K562 (cell line): ENCODE data around the gene MED16. TPM values are rescaled to one million over a fixed set of nuclear protein-coding genes. Genes with fewer than 3 reads are reported as not detected.

Experiments used
- SPI1 ChIP-seq: IDR thresholded peaks from 2 replicates; pipeline ENCODE4 v1.6.1; 2011; ENCODE audit warnings: low read depth, low read length, control low read depth, borderline replicate concordance
- polyA plus RNA-seq, 8 experiments: library from polyadenylated mRNA; depleted of rRNA in 4 of 8; stranded (reverse) in 5 of 8; unstranded in 3 of 8; fragments of >200 nt; fragmentation: Nextera tagmentation in 2 of 8; fragmentation: Illumina TruSeq in 1 of 8; extraction: Ambion mirVana in 2 of 8; extraction: Trizol in 1 of 8; gene quantifications; 2 replicates each; pipeline versions ENCODE4 v1.2.1 to v1.2.3, GENCODE V29; 2011 to 2014; ENCODE audit warnings: inconsistent platforms in 1 of 8, missing spikeins in 1 of 8
- total RNA-seq, 7 experiments: library from RNA; depleted of rRNA in 6 of 7; stranded (reverse); fragments of >200 nt in 6 of 7; fragmentation: Illumina TruSeq in 2 of 7; extraction: Trizol in 2 of 7; gene quantifications; 2 replicates each; pipeline versions ENCODE4 v1.2.1 to v1.2.3, GENCODE V29; 2011 to 2021; ENCODE audit warnings: low replicate concordance in 1 of 7
- TF ChIP-seq, protein P1 (sequence below): sonication (generic); IDR thresholded peaks from 2 replicates; pipeline ENCODE4 v1.6.1; 2016
- TF ChIP-seq, protein P2 (sequence below), 2 experiments: fragments of 450-650 bp; IDR thresholded peaks; 2 replicates each; pipeline ENCODE4 v1.6.1; 2016
- TF ChIP-seq, protein P3 (sequence below): fragments of 250-450 bp; sonication (Bioruptor Pico); IDR thresholded peaks from 2 replicates; pipeline ENCODE4 v1.8.0; 2021; ENCODE audit warnings: moderate library complexity, mild to moderate bottlenecking, inconsistent platforms

The MED16 gene
- total and polyA plus RNA-seq, 9 of the 15 experiments (the other 6 are each of a cell fraction or from before 2014, with no cell fraction given), result 0.89 to 59.9 (median 8.6) TPM

- TF ChIP-seq, protein P1, sequence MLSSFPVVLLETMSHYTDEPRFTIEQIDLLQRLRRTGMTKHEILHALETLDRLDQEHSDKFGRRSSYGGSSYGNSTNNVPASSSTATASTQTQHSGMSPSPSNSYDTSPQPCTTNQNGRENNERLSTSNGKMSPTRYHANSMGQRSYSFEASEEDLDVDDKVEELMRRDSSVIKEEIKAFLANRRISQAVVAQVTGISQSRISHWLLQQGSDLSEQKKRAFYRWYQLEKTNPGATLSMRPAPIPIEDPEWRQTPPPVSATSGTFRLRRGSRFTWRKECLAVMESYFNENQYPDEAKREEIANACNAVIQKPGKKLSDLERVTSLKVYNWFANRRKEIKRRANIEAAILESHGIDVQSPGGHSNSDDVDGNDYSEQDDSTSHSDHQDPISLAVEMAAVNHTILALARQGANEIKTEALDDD, result no peak
- TF ChIP-seq SPI1, result no peak
- TF ChIP-seq, protein P2, sequence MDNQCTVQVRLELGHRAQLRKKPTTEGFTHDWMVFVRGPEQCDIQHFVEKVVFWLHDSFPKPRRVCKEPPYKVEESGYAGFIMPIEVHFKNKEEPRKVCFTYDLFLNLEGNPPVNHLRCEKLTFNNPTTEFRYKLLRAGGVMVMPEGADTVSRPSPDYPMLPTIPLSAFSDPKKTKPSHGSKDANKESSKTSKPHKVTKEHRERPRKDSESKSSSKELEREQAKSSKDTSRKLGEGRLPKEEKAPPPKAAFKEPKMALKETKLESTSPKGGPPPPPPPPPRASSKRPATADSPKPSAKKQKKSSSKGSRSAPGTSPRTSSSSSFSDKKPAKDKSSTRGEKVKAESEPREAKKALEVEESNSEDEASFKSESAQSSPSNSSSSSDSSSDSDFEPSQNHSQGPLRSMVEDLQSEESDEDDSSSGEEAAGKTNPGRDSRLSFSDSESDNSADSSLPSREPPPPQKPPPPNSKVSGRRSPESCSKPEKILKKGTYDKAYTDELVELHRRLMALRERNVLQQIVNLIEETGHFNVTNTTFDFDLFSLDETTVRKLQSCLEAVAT (IDR thresholded peaks at IDR 0.05), result 0 out of 4 replicates have a peak, but pooled peaks of 1 of the 2 experiments have one; percentile 18
- TF ChIP-seq, protein P3, sequence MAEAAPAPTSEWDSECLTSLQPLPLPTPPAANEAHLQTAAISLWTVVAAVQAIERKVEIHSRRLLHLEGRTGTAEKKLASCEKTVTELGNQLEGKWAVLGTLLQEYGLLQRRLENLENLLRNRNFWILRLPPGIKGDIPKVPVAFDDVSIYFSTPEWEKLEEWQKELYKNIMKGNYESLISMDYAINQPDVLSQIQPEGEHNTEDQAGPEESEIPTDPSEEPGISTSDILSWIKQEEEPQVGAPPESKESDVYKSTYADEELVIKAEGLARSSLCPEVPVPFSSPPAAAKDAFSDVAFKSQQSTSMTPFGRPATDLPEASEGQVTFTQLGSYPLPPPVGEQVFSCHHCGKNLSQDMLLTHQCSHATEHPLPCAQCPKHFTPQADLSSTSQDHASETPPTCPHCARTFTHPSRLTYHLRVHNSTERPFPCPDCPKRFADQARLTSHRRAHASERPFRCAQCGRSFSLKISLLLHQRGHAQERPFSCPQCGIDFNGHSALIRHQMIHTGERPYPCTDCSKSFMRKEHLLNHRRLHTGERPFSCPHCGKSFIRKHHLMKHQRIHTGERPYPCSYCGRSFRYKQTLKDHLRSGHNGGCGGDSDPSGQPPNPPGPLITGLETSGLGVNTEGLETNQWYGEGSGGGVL (CRISPR knock-in tag), result no peak
Observed at GRCh38 chr19:926323-926588, 33.3 kb upstream of the MED16 start (continued).
